HG03095 (cell line): ENCODE data around the gene TSC2.
A peak's percentile ranks its signal among the peaks of the same experiment; 100 is the strongest.
"Not testable (repeated sequence)": the region's sequence is repeated elsewhere in the genome, so short reads cannot be mapped to it uniquely, and the experiment has no call there.

Experiments
- ATAC-seq: cut with Tn5 transposase; IDR thresholded peaks from one replicate; pipeline ENCODE4 v1.9.1; 2021; ENCODE audit warnings: moderate library complexity; ENCODE audit not compliant: unreplicated experiment

Gene TSC2

DNA sequence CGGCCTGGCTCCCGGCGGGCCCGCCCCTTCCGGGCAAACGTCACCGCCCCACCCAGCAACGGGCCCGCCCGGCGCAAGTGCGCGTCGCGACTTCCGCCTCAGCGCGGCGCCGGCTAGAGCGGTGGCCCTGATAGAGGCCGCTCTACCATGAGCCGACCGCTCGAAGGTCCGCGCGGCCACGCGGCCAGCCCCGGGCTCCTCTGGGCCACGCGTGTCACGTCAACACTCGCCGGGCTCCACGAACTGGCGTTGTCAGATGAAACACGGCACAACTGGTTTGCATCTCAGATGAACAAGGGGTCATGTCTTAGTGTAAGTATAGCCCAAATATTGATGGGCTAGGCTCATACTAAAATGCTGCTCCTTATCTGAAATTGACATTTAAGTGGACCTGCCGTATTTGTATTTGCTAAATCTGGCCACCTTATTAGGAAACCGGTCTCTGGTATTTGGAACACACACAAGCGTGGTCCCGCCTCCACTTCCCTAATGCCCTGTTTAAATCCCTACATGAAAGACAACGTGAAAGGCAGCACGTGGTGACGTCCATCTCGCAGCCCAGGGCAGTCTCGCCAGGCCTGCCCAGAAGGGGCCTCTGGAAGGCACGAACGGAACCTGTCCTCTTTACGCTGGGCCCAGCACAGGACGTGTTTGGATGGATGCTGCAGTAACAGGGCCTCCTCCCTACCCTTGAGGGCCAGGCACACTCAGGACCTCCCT is 37.8 kb upstream of the TSC2 start, which contains the start of gene ZNF598:
Gene ZNF598, minus strand, starts transcription at position 31 of the 720 bp plus-strand sequence.
- ATAC-seq: peak; percentile 72

DNA sequence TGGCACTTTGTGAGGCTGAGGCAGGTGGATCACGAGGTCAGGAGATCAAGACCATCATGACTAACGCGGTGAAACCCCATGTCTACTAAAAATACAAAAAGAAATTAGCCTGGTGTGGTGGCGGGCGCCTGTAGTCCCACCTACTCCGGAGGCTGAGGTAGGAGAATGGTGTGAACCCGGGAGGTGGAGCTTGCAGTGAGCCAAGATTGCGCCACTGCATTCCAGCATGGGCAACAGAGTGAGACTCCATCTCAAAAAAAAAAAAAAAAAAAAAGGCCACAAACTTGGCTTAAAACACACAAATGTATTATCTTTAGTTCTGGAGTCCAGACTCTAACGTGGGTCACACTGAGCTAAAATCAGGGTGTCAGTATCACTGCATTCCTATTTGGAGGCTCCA is 36.1 kb upstream of the TSC2 start:
- not testable (repeated sequence) for ATAC-seq

DNA sequence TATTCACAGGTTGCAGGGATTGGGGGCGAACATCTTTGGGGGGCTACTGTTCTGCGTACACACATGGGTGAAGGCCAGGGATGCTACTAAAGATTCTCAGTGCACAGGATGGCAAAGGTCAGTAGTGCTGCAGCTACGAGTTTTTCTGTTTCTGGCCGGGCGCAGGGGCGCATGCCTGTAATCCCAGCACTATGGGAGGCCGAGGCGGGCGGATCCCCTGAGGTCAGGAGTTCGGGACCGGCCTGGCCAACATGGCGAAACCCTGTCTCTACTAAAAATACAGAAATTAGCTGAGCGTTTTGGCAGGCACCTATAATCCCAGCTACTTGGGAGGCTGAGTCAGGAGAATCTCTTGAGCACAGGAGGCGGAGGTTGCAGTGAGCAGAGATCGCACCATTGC is 34.3 kb upstream of the TSC2 start:
- ATAC-seq: no peak

DNA sequence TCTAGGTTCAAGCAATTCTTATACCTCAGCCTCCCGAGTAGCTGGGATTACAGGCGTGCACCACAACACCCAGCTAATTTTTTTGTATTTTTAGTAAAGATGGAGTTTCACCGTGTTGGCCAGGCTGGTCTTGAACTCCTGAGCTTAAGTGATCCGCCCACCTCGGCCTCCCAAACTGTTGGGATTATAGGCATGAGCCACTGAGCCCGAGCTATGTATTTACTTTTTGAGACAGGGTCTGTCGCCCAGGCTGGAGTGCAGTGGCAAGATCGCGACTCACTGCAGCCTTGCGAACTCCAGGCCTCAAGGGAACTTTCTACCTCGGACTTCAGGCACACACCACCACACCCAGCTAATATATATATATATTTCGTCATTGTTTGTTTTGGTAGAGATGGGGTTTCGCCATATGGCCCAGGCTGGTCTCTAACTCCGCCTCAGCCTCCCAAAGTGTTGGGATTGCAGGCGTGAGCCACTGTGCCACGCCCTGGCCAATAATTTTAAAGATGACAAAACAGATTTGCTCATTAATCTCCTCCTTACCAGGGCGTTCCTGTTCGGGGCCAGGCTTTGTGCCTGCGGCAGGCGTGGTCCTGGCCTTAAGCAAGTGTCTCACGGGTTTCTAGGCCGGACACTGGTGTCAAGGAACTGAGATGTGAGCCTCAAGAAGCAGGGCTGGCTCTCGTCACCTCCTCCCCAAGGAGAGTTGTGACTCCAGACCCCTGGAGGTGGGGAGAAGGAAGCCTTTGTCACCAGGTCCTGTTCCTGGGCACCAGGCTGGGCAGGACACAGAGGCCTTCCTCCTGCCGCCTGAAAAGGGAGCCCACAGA is 32.5 kb upstream of the TSC2 start:
- no peak for ATAC-seq

DNA sequence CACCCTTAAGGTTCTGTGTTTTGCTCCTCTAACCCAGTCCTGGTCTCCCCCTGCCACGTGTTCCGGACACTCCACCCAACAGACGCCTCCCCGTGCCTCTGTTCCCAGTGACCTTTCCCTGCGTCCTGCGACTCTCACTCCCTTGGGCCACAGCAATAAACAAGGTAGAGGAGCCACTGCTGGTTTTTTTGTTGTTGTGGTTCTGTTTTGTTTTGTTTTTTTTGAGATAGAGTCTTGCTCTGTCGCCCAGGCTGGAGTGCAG is 31.9 kb upstream of the TSC2 start:
- ATAC-seq: no peak

DNA sequence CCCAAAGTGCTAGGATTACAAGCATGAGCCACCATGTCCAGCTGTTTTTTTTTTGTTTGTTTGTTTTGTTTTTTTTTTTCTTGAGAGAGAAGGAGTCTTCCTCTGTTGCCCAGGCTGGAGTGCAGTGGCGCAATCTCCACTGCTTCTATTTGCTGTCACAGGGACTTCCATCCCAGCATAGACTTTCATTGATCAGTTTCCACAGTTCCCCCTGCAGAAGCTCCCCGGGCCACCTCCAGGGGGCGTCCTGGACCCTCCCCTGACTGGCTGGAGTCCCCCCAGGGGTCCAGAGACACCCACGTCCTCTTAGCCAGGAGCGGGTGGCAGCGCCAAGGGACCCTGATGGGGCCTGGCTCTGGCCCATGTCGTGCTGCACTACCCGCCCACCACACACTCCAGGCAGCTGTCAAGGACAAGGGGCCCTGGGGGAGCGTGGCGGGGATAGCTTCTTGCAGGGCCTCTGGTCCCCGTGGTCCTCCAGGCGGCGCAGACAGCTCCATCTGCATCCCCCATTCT is 31.3 kb upstream of the TSC2 start:
- no peak for ATAC-seq

DNA sequence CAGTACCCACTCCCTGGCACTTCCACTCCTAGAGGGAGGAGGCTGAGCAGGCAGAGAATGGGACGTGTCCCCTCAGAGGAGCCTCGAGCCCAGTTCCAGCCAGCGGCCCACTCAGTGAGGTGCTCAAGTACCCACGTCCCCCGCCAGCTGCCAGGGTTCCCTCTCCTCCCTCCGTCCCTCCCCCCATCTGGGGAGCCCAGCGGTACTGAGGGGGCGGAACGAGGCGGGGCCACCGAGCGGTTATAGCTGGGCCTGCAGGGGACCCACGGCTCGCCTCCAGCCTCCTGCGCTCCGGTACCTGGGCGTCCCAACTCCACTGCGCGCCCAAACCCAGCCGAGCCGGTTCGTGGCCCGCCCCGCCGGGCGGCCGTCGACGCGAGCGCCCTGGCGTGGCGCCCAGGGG is 28.3 kb upstream of the TSC2 start, which contains the start of gene NPW:
Gene NPW, plus strand, starts transcription at position 268 of the 403 bp plus-strand sequence.
- no peak for ATAC-seq

DNA sequence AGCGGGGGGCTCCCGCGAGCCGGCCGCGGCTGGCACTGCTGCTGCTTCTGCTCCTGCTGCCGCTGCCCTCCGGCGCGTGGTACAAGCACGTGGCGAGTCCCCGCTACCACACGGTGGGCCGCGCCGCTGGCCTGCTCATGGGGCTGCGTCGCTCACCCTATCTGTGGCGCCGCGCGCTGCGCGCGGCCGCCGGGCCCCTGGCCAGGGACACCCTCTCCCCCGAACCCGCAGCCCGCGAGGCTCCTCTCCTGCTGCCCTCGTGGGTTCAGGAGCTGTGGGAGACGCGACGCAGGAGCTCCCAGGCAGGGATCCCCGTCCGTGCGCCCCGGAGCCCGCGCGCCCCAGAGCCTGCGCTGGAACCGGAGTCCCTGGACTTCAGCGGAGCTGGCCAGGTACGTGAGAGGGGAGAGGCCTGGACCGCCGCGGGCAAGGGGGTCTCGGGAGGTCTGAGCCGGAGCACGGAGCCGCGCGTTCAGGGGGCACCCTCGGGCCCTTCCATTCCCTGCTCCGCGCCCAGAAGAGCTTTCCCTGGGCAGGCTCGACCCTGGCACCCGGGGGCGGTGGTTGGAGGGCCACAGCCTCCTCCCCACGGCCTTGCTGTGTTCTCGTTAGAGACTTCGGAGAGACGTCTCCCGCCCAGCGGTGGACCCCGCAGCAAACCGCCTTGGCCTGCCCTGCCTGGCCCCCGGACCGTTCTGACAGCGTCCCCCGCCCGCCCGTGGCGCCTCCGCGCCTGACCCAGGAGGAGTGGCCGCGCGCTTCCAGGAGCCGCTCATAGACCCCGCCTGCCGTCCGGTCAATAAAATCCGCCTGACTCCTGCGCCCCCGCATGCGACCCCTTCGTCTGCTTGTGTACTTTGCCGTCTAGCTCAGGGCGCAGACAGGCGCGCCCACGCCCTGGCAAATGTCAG is 27.6 kb upstream of the TSC2 start:
- ATAC-seq: no peak

DNA sequence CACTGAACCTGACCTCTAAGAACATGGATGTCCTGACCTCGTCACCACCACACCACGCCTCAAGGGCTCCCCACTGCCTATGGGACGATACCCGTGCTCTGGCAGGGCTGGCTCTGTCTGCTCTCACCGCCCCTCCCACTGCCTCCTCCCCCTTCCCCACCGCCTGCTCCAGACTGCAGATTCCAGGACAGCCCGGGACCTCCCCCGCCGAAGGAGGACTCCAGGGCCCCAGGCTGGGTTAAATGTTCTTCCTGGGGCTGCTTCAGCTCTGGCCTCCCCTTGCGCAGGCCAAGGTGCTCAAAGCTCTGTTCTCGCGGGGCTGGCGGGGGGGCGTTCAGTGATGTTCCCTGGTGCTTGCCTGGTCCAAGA is 25.1 kb upstream of the TSC2 start:
- no peak for ATAC-seq

DNA sequence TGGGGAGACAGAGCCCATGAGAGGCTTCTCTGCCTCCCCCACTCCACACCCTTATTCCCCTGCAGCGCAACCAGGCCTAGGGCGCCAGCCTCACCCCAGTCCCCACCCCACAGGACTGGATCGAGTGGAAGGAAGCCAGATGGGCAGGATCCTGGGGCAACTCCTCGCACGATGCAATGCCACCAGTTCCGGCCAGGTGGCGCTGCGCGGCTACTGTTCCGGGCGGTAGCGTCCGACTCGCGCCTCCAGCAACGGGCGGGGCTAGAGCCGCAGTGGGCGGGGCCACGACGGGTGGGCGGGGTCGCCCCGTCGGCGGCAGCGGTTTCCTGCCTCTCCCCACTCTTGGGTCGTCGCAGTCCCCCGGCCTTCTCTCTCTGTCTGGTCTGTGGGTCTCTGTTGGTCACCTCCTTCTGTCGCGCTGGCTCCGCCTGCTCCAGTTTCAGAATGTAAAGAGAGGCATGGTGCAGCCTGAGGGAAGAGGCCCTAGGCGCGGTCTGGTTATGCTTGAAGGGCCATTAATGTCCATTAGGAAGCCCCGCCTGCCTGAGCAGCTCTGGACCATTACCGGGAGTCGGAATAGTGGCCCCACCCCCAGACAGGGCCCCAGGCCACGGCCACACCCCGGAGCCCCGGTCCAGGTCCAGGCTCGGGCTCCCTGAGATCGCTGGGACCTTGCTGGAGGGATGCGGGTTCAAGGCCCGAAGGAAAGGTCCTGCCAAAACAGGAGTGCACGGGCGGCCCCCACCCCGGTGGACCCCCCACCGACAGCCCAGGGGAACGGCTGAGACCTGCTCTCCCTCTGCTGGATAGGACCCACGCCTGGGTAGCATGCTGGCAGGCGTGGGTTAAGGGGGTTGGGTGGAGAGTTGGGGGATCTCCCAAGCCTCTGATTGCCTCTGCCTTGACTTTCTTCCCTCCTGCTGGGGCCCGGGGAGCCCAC is 24.4 kb upstream of the TSC2 start:
- ATAC-seq: no peak

DNA sequence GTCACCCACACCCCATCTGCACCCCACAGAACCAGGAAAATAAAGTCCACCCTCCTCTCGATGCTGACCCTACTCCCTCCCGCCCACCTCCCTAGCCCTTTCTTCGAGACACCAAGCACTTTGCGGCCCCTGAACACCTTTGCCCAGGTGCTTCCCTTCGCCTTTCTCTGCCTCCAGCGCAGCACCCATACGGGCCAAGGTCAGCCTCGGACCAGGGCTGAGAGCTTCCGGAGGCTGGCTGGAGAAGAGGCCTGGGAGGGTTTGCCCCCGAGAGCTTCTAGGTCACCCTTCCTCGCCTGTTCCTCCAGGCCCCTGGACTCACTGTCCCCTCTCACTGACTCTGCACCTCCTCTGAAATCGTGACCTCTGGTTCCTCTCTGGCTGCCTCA is 23.8 kb upstream of the TSC2 start:
- ATAC-seq: no peak

DNA sequence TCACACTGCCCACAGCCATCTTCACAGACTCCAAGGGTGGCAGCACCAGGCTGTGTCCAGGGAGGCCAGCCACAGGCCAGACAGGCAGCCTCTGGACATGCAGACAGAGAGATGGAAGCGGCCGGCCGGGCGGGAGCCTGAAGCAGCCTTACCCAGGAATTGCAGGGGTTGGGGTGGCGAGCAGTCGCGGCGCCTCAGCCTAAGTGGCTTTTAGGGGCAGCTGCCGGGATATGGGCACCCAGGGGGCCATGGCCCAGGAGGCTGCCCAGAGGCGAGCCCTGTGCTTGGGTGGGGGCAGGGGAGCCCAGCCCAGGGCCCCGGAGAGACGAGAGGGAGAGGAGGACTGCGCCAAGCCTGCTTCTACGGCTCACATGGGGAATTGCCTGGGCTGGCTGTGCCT is 22.5 kb upstream of the TSC2 start:
- ATAC-seq: no peak

DNA sequence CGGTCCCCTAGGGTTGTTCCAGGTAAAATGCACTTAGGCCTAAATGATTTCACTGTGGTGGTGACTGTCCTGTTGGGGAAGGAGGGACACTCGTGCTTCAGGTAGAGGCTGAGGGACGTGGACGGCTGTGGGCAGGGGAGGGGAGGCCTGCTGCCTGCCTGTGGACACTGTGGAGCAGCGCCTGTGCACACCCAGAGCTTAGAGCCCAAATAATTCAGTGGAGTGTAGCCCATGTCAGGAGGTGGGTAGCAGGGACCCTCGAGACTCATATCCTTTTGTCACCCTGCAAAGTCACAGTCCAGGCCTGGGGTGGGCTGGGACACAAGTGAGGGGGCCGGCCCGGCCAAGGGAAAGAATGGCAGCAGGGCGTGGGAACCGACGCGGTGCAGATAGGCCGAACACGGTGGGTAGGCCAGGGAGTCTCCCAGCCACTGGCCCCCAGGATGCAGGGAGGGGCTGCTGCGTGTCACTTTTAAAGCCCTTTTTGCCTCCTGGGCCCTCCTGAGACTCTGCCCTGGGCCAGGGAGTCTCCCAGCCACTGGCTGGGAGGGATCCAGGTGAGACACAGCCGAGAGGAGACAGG is 21.8 kb upstream of the TSC2 start:
- no peak for ATAC-seq

DNA sequence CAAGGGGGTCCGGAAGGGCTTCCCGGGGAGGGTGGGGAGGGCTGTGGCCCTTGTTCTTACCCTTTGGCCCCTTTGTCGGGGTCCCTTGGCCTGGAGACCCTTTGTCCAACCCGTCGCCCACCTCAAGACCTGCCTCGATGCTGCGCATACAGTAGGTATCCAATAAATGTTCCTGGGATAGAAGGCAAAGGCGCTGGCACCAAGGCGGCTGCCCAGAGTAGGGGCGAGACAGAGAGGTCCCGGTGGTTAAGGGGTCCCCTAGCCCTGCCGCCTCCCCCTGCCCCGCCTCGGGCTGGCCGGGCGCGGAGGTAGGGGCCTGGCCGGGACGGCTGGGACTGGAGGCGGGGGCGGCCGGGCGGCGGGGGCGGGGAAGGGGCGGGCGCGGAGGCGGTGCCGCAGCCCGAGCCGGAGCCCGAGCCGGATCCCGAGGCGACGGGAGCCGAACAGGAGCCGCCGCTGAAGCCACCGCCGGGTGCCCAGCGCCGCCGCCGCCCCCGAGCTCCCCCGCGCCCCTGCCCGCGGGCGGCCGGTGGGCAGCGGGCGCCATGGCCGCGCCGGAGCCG is 21.2 kb upstream of the TSC2 start, which contains the start of gene NHERF2:
Gene NHERF2, plus strand, starts transcription at position 442 of the 563 bp plus-strand sequence. Its CDS starts 104 bp downstream, at position 546.
- no peak for ATAC-seq

DNA sequence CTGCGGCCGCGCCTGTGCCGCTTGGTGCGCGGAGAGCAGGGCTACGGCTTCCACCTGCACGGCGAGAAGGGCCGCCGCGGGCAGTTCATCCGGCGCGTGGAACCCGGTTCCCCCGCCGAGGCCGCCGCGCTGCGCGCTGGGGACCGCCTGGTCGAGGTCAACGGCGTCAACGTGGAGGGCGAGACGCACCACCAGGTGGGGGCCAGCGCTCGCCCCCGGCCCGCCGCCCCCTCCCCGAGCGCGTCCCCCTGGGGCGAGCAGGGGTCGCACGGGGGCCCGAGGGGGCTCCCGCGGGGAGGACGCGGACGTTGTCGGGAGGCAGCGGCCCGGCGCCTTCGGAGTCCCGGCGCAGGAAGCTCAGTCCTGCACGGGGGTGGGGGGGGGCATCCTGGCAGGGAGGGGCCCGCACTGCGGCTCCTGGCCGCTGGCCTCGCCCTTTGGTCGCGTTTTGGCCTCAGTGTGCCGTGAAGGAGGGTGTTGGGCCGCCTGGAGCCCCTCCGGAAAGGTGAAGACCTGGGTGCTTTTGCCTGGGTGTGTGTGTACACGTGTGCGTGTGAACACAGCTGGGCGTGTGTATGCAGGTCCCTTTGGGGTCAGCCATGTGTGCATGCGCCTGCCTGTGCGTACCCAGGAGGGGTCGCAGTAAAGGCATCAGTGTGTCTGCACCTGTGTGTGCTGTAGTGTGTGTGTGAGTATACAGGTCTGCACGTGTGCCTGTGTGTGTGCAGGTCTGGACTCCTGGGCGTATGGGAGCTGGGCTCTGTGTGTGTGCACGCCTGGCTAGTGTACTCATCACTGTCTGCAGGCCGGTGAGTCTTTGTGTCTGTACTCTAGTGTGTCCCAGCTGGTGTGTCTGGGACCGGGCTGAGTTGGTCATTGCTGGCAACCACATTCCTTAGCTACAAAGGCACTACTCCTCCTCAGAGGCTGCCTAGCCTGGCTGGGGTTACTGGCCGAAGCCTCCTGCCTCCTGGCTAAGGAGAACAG is 20.5 kb upstream of the TSC2 start:
- no peak for ATAC-seq

DNA sequence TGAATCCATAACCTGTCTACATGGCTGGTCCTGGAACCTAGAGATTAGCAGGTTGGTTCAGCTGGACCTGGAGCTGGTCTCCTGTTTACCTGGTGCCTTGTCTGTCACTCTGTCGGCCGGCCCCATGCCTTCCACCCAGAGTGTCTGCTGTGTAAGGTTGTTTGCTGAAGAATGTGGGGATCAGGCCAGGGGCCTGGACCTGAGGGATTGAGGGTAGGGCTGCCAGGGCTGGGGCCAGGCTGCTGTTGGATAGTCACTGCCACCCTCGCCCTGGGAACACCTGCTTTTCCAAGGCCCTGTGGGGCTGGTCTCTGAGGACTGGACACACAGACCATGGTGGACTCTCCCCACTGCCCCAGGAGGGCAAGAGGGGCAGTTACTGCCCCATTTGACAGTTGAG is 19.6 kb upstream of the TSC2 start:
- no peak for ATAC-seq

DNA sequence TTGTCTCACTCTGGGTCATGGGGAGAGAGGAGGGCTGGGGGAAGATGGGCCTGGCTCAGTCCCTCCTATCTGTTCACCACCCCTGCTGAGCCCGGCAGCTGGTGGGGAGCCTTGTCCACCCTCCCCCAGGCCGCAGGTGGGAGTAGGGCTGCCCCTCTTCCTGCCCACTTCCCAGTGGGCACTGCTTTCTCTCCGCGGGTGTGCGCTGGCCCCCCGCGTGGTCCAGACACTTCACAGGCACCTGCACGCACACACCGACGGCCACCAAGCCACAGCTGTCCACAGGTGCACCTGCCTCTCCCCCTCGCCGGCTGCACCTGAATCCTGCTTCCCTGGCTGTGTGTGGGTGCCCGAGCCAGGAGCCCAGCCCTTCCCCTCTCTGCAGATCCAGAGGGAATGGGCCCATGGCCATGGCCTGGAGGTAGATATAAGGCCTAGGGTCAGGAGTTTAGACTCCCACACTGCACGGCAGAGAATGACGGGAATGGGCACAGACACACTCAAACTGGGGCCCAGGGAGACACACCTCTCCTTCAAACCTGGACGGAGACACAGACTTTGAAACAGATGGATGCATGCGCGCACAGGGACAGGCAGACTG is 19.1 kb upstream of the TSC2 start:
- no peak for ATAC-seq

DNA sequence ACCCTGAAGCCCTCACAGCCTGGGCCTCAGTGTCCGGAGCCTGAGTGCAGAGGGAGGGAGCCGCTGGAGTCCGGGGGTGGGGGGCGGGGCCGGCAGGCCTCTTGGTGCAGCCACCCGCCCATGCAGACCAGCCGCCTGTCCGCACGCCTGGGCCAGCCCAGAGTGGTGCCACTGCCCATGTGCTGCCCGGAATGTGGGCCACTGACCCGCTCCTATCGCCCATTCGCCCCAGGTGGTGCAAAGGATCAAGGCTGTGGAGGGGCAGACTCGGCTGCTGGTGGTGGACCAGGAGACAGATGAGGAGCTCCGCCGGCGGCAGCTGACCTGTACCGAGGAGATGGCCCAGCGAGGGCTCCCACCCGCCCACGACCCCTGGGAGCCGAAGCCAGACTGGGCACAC is 18.4 kb upstream of the TSC2 start:
- no peak for ATAC-seq
